CD4-positive, alpha-beta T cell (primary cell): Measurements from ENCODE around the gene STK32B. TPM values are rescaled to one million over a fixed set of nuclear protein-coding genes. Genes with fewer than 3 reads are reported as not detected.

ENCODE experiments used
- ATAC-seq: fragments of 200-7000 bp; cut with Tn5 transposase; one replicate; pipeline ENCODE4 v1.10.0; 2022; ENCODE audit warnings: mild to moderate bottlenecking; ENCODE audit not compliant: poor library complexity
- CTCF ChIA-PET: fragments of 350-600 bp; sonication (Branson Sonifier 250); formaldehyde crosslinking; loops from one replicate; lab custom pipeline; 2021; ENCODE audit warnings: antibody characterized with exemption, inconsistent platforms; lab: Charles Lee
- POLR2A ChIA-PET: fragments of 350-600 bp; sonication (Branson Sonifier 250); formaldehyde crosslinking; loops from one replicate; lab custom pipeline; 2021; ENCODE audit warnings: antibody characterized with exemption, inconsistent platforms; lab: Charles Lee
- DNase-seq, 14 experiments: peaks; one replicate each; pipeline ENCODE4 v3.0.0-alpha.2; 2013 to 2020; ENCODE audit warnings: mixed read lengths in 2 of 14
- H3K27ac ChIP-seq, 2 donors: one replicate each; pipeline versions ENCODE4 v1.5.1 to v1.7.0; 2013; ENCODE audit warnings: low read length in 2 of 2, low read depth in 1 of 2, mild to moderate bottlenecking in 1 of 2
- H3K27me3 ChIP-seq, 2 experiments: 1 replicate in 1 of 2; 2 replicates in 1 of 2; pipeline versions ENCODE4 v1.6.1 to v1.7.0; 2013; ENCODE audit warnings: low read length in 2 of 2, control low read depth in 1 of 2, mild to moderate bottlenecking in 1 of 2, moderate library complexity in 1 of 2; ENCODE audit not compliant: insufficient read depth in 2 of 2, control insufficient read depth in 1 of 2
- H3K36me3 ChIP-seq: one replicate; pipeline ENCODE4 v1.6.1; 2013; ENCODE audit warnings: low read length, control low read depth; ENCODE audit not compliant: insufficient read depth
- H3K4me1 ChIP-seq: one replicate; pipeline ENCODE4 v1.6.1; 2013; ENCODE audit warnings: low read length, control low read depth; ENCODE audit not compliant: insufficient read depth
- H3K4me3 ChIP-seq: one replicate; pipeline ENCODE4 v1.5.1; 2013; ENCODE audit warnings: mild to moderate bottlenecking, low read length, moderate library complexity
- H3K9me3 ChIP-seq, 2 experiments: 1 replicate in 1 of 2; 2 replicates in 1 of 2; pipeline versions ENCODE4 v1.6.1 to v1.7.0; 2013; ENCODE audit warnings: low read length in 2 of 2, mild to moderate bottlenecking in 2 of 2, control low read depth in 1 of 2, moderate library complexity in 1 of 2; ENCODE audit not compliant: control insufficient read depth in 1 of 2, insufficient read depth in 1 of 2
- H3K27ac Mint-ChIP-seq: one replicate; pipeline ENCODE4 v1.8.0; 2020; ENCODE audit warnings: mixed read lengths
- H3K27me3 Mint-ChIP-seq: one replicate; pipeline ENCODE4 v1.8.0; 2021; ENCODE audit warnings: mixed read lengths
- H3K36me3 Mint-ChIP-seq: one replicate; pipeline ENCODE4 v1.8.0; 2021; ENCODE audit warnings: low read depth, mixed read lengths
- H3K4me1 Mint-ChIP-seq: one replicate; pipeline ENCODE4 v1.8.0; 2021; ENCODE audit warnings: low read depth, mixed read lengths
- H3K4me3 Mint-ChIP-seq: one replicate; pipeline ENCODE4 v1.8.0; 2020; ENCODE audit warnings: mild to moderate bottlenecking, mixed read lengths
- H3K9me3 Mint-ChIP-seq: one replicate; pipeline ENCODE4 v1.8.0; 2020; ENCODE audit warnings: mixed read lengths
- intact Hi-C, 2 experiments: fragments of 100-400 bp; cut with DNase I in 1 of 2; cut with micrococcal nuclease in 1 of 2; formaldehyde crosslinking; loops; one replicate each; pipeline versions ENCODE4 v1.15.1 to v1.9.0; 2023 to 2025; cut with DNase I, micrococcal nuclease
- total RNA-seq, 174 experiments: library from RNA in 2 of 174; stranded (reverse) in 2 of 174; gene quantifications; one replicate each; pipeline ENCODE4 v1.2.3 and lab custom pipeline; 2021 to 2026
- TF ChIP-seq, protein P1 (sequence below): fragments of 200-600 bp; IDR thresholded peaks from one replicate; pipeline ENCODE4 v1.8.0; 2022; ENCODE audit warnings: antibody characterized with exemption, mild to moderate bottlenecking

The STK32B gene
- total RNA-seq, 2 experiments from 2014 or later: not detected

DNA sequence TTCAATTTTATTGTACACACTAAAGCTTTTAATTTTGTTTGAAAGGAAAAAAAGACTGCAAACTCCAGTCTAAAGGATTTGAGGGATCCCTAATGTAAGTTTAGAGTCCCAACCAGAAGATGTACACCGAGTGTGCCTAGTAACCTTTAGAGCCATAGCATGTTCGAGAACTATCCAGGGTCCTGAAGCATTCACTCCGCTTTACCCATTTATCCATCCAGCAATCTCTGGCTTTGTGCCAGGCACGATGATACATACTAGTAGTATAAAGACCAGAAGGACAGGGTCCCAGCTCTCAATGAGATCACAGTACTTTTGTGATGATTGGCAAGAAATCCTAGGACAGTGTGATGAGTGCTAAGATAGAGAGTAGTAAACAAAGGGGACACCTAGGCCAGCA is 168.7 kb downstream of the STK32B start:
- no peak overlapping the region for H3K4me3 Mint-ChIP-seq
- no peaks in the 10 kb centered on the region for H3K4me1 Mint-ChIP-seq
- H3K27me3 ChIP-seq: no peaks in the 10 kb centered on the region
- no peaks in the 10 kb centered on the region for H3K36me3 ChIP-seq
- DNase-seq: no peak
- H3K36me3 Mint-ChIP-seq: no peaks in the 10 kb centered on the region
- peaks cover 13% of the 10 kb centered on the region for H3K9me3 Mint-ChIP-seq
- no peak overlapping the region for H3K4me3 ChIP-seq
- H3K4me1 ChIP-seq: no peaks in the 10 kb centered on the region
- ChIA-PET CTCF (no interaction called here), POLR2A (no interaction called here)
- no peak overlapping the region for H3K27ac ChIP-seq
- TF ChIP-seq, protein P1, sequence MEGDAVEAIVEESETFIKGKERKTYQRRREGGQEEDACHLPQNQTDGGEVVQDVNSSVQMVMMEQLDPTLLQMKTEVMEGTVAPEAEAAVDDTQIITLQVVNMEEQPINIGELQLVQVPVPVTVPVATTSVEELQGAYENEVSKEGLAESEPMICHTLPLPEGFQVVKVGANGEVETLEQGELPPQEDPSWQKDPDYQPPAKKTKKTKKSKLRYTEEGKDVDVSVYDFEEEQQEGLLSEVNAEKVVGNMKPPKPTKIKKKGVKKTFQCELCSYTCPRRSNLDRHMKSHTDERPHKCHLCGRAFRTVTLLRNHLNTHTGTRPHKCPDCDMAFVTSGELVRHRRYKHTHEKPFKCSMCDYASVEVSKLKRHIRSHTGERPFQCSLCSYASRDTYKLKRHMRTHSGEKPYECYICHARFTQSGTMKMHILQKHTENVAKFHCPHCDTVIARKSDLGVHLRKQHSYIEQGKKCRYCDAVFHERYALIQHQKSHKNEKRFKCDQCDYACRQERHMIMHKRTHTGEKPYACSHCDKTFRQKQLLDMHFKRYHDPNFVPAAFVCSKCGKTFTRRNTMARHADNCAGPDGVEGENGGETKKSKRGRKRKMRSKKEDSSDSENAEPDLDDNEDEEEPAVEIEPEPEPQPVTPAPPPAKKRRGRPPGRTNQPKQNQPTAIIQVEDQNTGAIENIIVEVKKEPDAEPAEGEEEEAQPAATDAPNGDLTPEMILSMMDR: no peak
- intact Hi-C loops: no loop called here
- H3K27ac Mint-ChIP-seq: no peak overlapping the region
- ATAC-seq: no peak
- H3K9me3 ChIP-seq: peaks cover 8 to 22% of the 10 kb centered on the region in 2 experiments
- no peaks in the 10 kb centered on the region for H3K27me3 Mint-ChIP-seq

DNA sequence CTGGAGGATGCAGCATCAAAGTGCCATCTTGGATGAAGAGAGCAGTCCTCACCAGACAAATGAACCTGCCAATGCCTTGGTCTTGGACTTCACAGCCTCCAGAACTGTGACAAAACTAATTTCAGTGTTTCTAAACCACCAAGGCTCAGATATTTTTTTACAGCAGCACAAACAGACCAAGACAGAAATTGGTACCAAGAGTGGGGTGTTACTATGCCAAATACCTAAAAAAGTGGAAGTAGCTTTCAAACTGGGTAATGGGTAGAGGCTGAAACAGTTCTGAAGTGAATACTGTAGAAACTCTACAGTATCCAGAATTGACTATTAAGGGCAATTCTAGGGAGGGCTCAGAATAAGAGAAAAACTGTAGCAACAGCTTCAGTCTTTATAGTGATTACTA is 170.8 kb downstream of the STK32B start:
- peaks cover 8 to 22% of the 10 kb centered on the region in 2 experiments for H3K9me3 ChIP-seq
- H3K27ac ChIP-seq: no peak overlapping the region
- H3K36me3 Mint-ChIP-seq: no peaks in the 10 kb centered on the region
- no peak overlapping the region for H3K4me3 ChIP-seq
- no peak overlapping the region for H3K4me3 Mint-ChIP-seq
- no peaks in the 10 kb centered on the region for H3K27me3 Mint-ChIP-seq
- ChIA-PET POLR2A (no interaction called here), CTCF (no interaction called here)
- DNase-seq (no peak), ATAC-seq (no peak)
- TF ChIP-seq, protein P1: no peak
- H3K27me3 ChIP-seq: no peaks in the 10 kb centered on the region
- no peaks in the 10 kb centered on the region for H3K36me3 ChIP-seq
- intact Hi-C loops: no loop called here
- no peak overlapping the region for H3K27ac Mint-ChIP-seq
- H3K4me1 Mint-ChIP-seq: no peaks in the 10 kb centered on the region
- no peaks in the 10 kb centered on the region for H3K4me1 ChIP-seq
- peaks cover 13% of the 10 kb centered on the region for H3K9me3 Mint-ChIP-seq

DNA sequence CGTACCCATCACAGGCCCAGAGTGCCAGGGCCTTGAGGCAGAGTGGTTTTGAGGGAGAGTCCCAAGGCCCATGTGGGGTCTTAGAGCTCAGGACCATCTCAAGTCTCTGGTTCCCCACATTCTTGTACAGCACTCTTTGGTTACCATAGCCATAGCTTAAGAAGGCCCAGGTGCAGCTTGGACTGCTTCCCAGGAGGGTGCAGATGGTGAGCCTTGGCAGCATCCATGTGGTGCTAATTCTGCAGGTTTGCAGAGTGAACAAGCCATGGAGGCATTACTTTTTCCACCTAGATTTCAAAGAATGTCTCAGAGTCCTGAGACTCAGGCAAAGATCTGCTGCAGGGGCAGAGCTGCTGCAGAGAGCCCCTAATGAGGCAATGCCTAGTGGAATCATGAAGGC is 171.7 kb downstream of the STK32B start:
- no peaks in the 10 kb centered on the region for H3K4me1 Mint-ChIP-seq
- H3K27ac Mint-ChIP-seq: no peak overlapping the region
- ChIA-PET CTCF (no interaction called here), POLR2A (no interaction called here)
- H3K4me3 ChIP-seq: no peak overlapping the region
- ATAC-seq: no peak
- TF ChIP-seq, protein P1: no peak
- no peaks in the 10 kb centered on the region for H3K27me3 ChIP-seq
- no peak for DNase-seq
- no peaks in the 10 kb centered on the region for H3K36me3 ChIP-seq
- no peak overlapping the region for H3K4me3 Mint-ChIP-seq
- H3K9me3 ChIP-seq: peaks cover 8 to 22% of the 10 kb centered on the region in 2 experiments
- no peaks in the 10 kb centered on the region for H3K27me3 Mint-ChIP-seq
- peaks cover 13% of the 10 kb centered on the region for H3K9me3 Mint-ChIP-seq
- H3K36me3 Mint-ChIP-seq: no peaks in the 10 kb centered on the region
- no peak overlapping the region for H3K27ac ChIP-seq
- H3K4me1 ChIP-seq: no peaks in the 10 kb centered on the region
- intact Hi-C loops: no loop called here
